GM03348 (cell line): Measurements from ENCODE around the gene NAA80.

Experiments
- DNase-seq: peaks from one replicate; pipeline ENCODE4 v3.0.0; 2012; ENCODE audit warnings: low spot score

NAA80 gene, protein sequence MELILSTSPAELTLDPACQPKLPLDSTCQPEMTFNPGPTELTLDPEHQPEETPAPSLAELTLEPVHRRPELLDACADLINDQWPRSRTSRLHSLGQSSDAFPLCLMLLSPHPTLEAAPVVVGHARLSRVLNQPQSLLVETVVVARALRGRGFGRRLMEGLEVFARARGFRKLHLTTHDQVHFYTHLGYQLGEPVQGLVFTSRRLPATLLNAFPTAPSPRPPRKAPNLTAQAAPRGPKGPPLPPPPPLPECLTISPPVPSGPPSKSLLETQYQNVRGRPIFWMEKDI

DNA sequence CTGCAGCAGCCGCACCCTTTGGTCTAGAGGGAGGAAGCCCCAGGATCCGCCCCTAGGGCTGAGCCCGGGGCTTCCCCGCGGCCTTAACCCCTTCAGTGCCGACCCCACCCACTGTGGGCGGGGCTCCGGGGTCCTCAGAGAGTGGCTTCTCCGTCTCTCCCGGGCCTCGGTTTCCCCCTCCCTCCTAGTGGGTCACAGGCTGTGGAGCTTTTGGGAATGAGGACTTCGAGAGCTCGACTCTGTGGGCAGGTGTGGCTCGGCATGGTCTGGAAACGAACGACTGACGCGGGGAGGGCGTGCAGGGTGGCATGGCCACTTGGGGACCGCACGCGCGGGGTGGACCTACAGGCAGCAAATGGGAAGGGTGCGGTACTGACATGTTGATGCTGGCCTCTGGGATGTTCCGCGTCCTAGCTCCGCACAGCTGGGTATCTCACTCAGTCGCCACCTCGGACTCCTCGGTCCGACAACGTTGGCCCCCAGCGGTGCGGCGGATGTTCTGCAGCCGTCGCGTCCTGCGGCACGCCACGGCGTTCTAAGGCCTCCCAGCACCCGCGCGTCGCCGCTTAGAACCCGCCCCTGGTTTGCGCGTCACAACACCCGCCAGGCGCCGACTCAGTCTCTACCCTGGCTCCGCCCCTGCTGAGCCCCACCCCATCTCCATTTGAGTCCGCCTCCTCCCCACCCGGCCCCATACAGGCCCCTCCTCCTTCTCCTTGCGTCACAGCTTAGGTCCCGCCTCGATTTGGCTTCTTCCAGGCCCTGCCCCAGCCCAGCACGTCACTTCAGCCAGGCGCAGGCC, at the start of gene NAA80, which contains the start of gene HYAL3:
Gene NAA80 (minus strand): TSS at position 570 of the 802 bp plus-strand sequence. CDS start 1,942 bp downstream, outside the sequence.
Gene HYAL3 (minus strand): TSS at position 570 of the 802 bp plus-strand sequence. CDS start 3,803 bp downstream, outside the sequence.
- DNase-seq = peak; percentile 100

DNA sequence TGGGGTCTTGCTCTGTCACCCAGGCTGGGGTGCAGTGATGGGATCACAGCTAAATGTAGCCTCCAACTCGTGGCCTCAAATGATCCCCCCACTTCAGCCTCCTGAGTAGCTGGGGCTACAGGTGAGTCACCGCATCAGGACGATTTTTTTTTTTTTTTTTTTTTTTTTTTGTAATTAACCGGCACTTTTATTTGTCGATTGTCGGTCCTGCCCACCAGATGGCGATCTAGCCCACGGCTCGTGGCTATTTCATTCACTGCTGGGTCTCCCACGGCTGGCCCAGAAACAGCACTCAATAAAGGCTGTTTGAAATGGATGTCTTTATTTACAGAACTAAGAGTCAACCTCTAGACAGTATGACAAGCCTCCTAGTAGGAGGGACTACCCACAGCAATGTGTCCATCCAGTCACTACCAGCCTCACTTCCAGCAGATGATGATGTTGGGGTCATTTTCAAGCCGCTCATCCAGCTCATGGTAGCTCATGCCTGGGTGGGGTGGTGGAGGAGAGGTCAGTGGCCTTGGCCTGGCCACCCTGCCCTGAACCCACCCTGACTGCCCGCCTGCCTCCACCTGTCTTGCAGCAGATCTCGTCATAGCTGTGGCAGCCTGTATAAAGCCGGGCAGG, 48.1 kb upstream of the NAA80 start:
- peak; percentile 77 for DNase-seq

DNA sequence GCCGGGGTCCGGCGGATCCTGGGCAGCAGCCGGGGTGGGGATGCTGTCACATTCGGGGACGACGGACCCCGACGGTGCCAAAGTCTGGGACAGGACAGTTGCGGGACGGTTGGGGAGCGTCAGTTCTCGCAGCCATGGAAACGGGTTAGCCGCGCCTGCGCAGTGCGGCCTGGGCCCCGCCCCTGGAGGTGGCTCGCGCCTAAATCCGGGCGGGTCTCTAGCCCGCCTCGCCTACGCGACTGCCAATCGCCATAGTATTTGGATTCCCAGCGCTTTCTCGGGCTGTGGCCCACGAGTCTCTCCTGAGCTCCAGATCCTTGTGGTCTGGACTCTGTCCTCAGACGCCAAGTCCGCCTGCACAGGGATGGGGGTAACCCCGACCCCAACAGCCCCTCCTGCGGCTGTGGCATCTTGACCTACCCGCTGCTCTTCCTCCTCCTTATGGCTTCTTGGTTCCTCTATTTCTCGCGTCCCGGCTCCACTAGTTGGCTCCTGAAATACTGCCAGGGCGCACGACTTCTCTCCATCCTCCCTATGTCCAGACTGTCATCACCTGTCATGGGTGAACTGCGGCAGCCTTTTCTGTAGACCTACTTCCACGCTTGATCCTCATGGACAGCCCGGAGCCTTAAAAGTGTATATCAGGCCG, 46.5 kb upstream of the NAA80 start, which contains the start of gene ZMYND10:
Gene ZMYND10 (minus strand): TSS at position 147 of the 649 bp plus-strand sequence. CDS start 153 bp downstream, outside the sequence.
- peak; percentile 95 for DNase-seq

- no peak for DNase-seq
Observed at GRCh38 chr3:50345008-50345407, 45.8 kb upstream of the NAA80 start.

DNA sequence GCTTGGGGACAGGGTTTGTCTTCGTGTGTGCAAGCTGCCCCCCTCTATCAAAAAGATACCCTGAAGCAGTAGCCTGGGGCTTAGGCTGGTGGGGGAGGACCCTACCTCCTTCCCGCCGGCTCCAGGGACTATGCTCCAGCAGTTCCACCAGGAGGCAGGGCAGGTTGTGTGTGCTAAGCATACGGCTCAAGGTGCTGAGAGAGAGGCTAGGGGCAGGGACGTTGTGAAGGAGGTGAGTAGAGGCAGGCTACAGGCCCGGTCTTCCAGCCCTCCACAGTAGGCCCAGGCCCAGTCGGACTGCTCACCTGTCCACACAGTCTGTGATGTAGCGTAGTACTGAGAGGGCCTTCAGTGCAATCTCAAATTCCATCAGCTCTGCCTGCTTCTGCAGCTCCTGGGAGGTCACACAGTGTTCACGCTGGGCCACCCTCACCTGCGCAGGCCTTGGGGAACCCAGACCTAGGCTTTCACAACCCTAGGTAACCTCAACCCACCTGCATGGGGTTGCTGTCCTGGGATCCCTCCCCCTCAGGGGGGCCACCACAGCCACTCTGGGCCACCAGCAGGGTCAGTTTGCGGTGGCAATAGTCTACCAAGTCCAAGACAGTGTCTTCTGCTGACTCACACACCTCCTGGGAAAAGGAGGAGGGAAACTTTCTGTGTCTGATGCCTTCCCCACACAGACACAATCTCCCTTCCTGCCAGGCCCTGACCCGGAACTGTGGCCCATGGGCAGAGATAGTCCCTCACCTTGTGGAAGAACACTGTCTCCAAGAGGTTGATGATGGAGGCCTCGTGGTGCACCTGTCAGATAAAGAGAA, 43.8 kb upstream of the NAA80 start:
- DNase-seq = no peak

DNA sequence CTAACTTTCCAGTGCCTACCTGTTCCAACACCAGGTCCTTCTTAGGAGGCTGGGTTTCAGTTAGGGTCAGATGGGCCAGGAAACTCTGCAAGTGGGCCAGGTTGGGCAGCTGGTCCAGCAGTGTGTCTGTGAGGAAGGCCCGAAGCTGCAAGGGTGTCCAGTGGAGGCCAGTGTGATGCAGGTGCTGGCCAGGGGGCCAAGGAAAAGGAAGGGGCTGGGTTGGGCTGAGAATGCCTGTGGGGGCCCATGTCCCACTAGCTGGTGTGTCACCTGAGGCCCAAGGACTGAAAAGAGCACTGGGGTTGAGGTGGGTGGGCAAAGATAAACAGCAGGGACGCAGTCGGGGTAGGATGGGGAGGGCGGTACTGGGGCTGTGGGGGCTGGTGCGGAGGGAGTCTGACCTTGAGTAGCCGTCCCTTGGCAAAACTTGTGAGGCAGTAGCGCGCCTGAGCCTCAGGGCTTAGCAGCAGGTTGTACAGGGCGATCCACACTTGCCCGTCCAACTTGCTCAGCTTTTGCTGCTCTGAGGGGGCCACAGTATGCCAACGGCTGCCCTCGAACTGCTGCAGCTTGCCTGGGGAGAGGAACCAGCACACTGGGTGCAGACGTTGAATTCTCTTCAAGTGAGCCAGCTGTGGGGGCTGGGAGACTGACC, 42.9 kb upstream of the NAA80 start:
- no peak for DNase-seq

DNA sequence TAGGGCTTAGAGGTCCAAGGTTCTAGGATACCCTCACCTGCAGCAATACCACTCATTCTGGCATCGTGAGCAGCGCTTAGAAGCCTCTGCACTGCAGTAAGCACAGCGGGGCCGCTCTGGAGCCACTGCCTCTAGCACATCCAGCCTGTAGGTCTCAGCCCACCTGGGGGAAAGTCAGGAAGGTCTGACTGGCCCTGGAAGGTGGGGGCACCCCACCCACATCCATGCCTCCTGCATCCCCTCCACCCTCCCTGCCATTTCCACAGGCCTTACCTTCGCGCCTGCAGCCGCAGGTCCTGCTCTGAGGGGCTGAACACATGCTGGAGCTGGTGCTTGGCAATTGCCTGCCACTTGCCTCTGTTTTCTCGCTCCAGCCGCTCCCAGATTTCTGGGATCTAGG, 42.3 kb upstream of the NAA80 start:
- no peak for DNase-seq

DNA sequence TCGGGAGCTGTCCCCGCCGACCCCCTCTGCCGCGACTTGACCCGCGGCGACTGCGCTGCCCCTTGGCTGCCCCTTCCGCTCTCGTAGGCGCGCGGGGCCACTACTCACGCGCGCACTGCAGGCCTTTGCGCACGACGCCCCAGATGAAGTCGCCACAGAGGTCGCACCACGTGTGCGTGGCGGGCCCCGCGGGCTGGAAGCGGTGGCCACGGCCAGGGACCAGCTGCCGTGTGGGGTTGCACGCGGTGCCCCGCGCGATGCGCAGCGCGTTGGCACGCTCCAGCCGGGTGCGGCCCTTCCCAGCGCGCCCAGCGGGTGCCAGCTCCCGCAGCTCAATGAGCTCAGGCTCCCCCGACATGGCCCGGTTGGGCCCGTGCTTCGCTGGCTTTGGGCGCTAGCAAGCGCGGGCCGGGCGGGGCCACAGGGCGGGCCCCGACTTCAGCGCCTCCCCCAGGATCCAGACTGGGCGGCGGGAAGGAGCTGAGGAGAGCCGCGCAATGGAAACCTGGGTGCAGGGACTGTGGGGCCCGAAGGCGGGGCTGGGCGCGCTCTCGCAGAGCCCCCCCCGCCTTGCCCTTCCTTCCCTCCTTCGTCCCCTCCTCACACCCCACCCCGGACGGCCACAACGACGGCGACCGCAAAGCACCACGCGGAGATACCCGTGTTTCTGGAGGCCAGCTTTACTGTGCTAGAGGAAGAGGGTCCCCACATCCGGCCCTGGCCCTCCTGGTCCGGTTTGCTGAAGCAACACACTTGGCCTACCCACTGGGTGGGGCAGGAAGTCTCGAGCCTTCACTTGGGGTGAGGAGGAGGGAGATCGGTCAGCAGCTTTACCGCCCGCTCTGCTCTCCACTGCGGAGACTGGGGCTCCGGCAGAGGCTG, 41.5 kb upstream of the NAA80 start, which contains the start of gene RASSF1:
Gene RASSF1 (minus strand): TSS at position 389 of the 882 bp plus-strand sequence. CDS start 31 bp downstream, at position 358.
- DNase-seq = peak; percentile 87

DNA sequence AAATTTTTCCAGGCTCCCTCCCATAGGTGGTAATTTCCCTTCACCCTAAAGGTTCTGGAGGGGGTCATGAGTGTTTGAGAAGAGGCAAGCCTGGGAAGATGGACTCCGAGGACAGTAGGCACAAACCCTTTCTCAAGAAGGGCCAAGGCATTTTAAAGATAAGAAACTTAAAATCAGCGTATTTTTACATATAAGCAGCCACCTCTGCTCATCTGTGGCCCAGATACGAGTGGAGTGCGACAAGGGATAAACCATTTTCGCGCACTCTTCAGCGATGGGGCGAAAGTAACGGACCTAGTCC, 40.9 kb upstream of the NAA80 start:
- no peak for DNase-seq

GRCh38 chr3:50339485-50340146, 40.4 kb upstream of the NAA80 start:
- peak; percentile 55 for DNase-seq

DNA sequence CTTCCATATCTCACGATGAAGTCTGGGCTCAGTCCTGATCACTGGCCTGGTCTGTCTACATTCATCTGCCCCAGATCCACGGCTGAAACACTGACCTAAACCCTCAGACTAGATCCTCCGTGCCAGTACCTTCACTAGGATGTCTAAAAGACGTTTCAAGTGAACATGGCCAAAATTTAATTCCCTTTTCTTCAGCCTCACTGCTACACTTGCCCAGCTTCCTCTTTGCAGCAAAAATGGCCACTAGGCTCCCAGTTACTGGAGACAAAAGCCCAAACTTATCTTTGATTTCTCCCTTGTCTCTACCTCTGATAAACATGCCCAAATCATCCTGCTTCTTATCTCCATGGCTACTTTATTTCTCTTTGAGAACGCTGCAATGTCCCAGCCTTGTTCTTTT, 39.8 kb upstream of the NAA80 start:
- no peak for DNase-seq

DNA sequence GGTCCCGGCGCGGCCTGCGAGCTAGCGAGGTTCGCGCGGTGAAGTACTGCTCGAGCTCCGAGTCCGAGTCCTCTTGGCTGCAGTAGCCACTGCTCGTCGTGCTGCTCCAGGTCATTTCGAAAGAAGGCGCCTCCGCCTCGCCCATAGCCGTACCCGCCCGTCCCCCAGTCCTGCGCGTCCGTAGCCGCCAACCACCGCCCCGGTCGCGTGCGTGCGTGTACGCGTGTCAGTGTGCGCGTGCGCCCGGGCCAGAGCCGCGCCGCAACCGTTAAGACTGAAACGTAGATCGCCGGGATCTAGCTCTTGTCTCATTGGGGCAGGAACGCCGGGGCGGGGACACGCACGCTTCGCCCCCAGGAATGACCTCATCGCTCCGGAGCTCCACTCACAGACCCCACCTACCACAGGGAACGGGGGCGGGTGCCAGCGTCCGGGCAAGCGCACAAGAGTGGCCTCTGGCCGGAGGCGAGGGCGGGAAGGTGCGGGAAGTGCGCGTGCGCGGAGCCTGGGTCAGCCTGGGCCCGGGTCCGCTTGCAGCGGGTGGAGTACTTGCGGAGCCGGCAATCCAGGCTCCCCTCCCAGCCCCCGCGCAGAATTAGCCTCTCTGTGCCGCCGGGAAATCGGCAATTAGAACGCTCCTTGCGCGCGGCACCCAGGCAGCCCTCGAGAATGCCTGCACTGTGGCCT, 38.1 kb upstream of the NAA80 start:
- DNase-seq = peak; percentile 98

DNA sequence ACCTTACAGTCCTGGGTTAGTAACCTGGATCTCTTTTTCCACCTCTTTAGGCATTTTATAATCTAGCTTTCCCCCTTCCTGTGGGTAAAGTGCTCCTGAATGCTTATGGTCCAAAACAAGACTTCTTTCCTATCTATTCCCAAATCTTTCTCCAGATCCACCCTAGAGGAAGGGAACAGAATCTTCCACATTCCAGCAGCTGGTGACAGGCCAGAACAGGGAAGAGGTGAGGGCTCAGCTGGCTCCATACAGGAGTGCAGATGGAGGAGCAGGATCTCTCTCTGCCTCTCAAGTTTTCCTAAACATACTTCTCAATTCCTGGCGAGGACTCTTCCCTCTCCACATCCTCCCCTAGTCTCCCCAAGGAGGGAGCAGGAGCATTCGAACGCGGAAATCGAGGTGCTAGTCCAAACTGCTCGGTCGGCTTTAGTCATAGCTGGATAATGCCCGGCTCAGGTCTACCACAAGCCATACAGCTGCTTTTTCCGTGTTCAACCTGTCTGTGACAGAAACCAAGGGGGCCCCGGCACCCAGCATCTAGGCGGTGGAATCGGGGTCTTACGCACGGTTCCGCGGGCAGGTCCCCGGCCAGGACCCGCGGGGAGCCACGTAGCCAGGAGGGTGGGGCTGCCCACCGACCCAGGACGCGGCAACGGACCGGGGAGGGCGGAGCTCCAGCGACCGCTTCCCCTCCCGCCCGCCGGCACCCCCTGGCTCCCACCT, 37.4 kb upstream of the NAA80 start:
- DNase-seq = peak; percentile 35

DNA sequence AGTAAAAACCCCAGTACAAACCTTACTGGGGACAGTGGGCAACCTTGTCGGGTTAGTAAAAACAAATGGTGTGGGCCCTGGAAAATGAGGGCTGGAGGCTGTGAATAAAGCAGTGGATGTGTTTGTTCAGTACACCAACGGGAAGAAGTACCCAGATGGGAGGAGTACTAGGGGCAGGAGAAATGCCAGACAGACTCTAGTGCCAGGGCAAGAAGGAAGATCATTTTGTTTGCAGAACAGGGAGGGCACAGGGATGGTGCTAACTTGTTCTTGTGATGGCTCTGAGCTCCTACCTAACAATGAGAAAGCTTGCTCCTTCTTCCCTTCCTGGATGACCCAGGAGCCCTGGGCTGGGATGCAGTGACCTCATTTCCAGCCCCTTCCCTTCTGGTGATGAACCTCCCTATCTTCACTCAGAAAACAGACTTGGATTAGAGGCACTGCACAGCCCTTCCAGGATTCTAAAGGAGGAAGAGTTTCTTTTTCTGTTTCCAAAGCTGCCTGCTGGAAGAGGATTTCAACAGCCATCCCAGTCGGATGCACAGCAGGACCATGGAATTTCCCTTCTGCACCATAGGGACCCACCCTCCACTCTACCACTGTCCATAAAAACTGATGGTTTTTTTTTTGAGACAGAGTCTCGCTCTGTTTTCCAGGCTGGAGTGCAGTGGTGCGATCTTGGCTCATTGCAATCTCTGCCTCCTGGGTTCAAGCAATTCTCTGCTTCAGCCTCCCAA, 35.3 kb upstream of the NAA80 start:
- no peak for DNase-seq

- peak; percentile 49 for DNase-seq
Observed at GRCh38 chr3:50333744-50334328, 34.6 kb upstream of the NAA80 start.

DNA sequence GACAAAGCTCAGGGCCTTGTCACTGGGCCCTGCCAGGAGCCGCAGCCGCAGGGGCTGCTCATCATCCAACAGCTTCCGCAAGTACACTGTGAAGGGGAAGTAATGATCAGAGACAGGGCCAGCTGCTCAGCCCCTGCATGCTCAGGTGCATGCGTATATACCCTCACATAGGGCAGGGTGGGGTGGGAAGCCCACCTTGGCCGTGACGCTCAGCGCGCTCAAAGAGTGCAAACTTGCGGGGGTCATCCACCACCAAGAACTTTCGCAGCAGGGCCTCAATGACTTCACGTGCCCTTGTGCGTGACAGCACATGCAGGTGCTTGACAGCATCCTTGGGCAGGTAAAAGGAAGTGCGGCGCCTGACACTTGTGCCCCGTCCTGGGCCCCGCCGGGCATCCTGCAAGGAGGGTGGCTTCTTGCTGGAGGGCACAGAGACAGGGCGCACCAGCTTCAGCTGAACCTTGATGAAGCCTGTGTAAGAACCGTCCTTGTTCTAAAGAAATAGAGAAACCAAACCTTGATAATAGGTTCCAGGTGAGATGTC, 32.2 kb upstream of the NAA80 start:
- DNase-seq = no peak
